Activated CD4-positive, alpha-beta memory T cell treated with anti-CD3 and anti-CD28 coated beads, Interleukin-2, amount 10 ng/mL, durations not matched to agents 7 days and 5 days (primary cell): ENCODE results near the gene OTOS. TPM values are rescaled to one million over a fixed set of nuclear protein-coding genes. Genes with fewer than 3 reads are reported as not detected.

Source experiments
- CTCF ChIA-PET: fragments of 350-600 bp; sonication (Branson Sonifier 250); formaldehyde crosslinking; loops from one replicate; lab custom pipeline; 2021; ENCODE audit warnings: antibody characterized with exemption, inconsistent platforms; lab: Charles Lee
- POLR2A ChIA-PET: fragments of 350-600 bp; sonication (Branson Sonifier 250); formaldehyde crosslinking; loops from one replicate; lab custom pipeline; 2021; ENCODE audit warnings: antibody characterized with exemption; lab: Charles Lee
- DNase-seq: peaks from one replicate; pipeline ENCODE4 v3.0.0-alpha.2; 2020
- H3K27ac Mint-ChIP-seq: one replicate; pipeline ENCODE4 v1.8.0; 2021; ENCODE audit warnings: mild to moderate bottlenecking, mixed read lengths
- H3K27me3 Mint-ChIP-seq: one replicate; pipeline ENCODE4 v1.8.0; 2021; ENCODE audit warnings: mixed read lengths
- H3K36me3 Mint-ChIP-seq: one replicate; pipeline ENCODE4 v1.8.0; 2021; ENCODE audit warnings: low read depth, mixed read lengths
- H3K4me1 Mint-ChIP-seq: one replicate; pipeline ENCODE4 v1.8.0; 2021; ENCODE audit warnings: mixed read lengths
- H3K4me3 Mint-ChIP-seq: one replicate; pipeline ENCODE4 v1.8.0; 2021; ENCODE audit warnings: mild to moderate bottlenecking, mixed read lengths
- H3K9me3 Mint-ChIP-seq: one replicate; pipeline ENCODE4 v1.8.0; 2021; ENCODE audit warnings: mixed read lengths
- total RNA-seq, 2 experiments: library from RNA; stranded (reverse); gene quantifications; one replicate each; pipeline ENCODE4 v1.2.3, GENCODE V29; 2021

Gene OTOS
- total RNA-seq, 2 experiments from 2014 or later, result not detected

- H3K27ac Mint-ChIP-seq, result no peak overlapping the region
- H3K9me3 Mint-ChIP-seq, result no peaks in the 10 kb centered on the region
- no peak overlapping the region for H3K4me3 Mint-ChIP-seq
- ChIA-PET POLR2A (no interaction called here), CTCF (no interaction called here)
- no peaks in the 10 kb centered on the region for H3K4me1 Mint-ChIP-seq
- DNase-seq, result no peak
- H3K36me3 Mint-ChIP-seq, result no peaks in the 10 kb centered on the region
- H3K27me3 Mint-ChIP-seq, result peaks cover 6% of the 10 kb centered on the region
These were observed 33.5 kb downstream of the OTOS start for GRCh38 chr2:240106765-240107476.

DNA sequence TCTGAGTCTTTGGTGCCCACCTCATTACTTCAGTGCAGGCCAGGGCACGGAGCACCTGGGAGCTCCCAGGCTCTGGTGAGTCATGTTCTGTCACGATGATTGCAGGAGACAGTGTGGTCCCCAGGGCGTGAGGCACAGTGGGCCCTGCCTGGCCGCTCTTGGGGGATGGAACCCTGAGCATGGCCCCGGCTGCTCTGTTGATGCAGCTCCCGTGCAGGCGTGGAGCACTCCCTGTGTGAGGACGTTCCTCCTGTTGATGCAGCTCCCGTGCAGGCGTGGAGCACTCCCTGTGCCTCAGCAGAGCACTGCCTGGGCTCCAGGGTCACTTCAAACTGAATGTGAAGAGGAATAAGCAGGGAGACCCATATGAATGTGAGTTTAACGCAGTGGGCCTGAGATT lies 34.5 kb downstream of the OTOS start:
- CTCF ChIA-PET, result no interaction called here
- no peaks in the 10 kb centered on the region for H3K4me1 Mint-ChIP-seq

DNA sequence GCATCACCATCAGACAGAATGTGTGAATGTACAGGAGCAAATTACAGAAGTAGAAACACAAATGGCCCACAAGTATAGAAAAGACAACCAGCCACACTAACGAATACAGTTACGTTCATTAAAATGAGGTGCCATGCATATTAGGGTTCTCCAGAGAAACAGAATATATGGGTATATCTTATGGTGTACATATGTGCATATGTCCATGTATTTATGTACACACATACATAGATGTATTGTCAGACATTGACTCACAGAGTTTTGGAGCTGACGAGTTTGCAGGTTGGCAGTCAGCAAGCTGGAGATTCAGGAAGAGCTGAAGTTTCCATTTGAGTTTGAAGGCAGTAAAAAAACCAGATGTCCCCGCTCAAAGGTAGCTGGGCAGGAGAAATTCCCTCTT lies 37.3 kb downstream of the OTOS start:
- Mint-ChIP-seq H3K4me3 (no peak overlapping the region), H3K27ac (no peak overlapping the region), H3K4me1 (no peaks in the 10 kb centered on the region), H3K27me3 (peaks cover 31% of the 10 kb centered on the region), H3K9me3 (no peaks in the 10 kb centered on the region), H3K36me3 (no peaks in the 10 kb centered on the region)
- POLR2A ChIA-PET, result no interaction called here
- no peak for DNase-seq
- CTCF ChIA-PET, result interaction anchor here (1.6 kb wide), 1 partner anchor 9 kb away, joined by 3 read pairs; no protein-coding TSS in a partner anchor

More for the DNA sequence above, 34.5 kb downstream of the OTOS start:
- Mint-ChIP-seq H3K27ac (no peak overlapping the region), H3K36me3 (no peaks in the 10 kb centered on the region), H3K9me3 (no peaks in the 10 kb centered on the region), H3K27me3 (peaks cover 13% of the 10 kb centered on the region), H3K4me3 (no peak overlapping the region)
- no peak for DNase-seq
- POLR2A ChIA-PET, result no interaction called here

- no peak for DNase-seq
- Mint-ChIP-seq H3K27ac (no peak overlapping the region), H3K9me3 (no peaks in the 10 kb centered on the region), H3K27me3 (peaks cover 70% of the 10 kb centered on the region), H3K4me1 (no peaks in the 10 kb centered on the region), H3K36me3 (no peaks in the 10 kb centered on the region), H3K4me3 (no peak overlapping the region)
- POLR2A ChIA-PET, result no interaction called here
- CTCF ChIA-PET, result no interaction called here
These were observed 42.1 kb downstream of the OTOS start for GRCh38 chr2:240098349-240098748.

- peaks cover 68% of the 10 kb centered on the region for H3K27me3 Mint-ChIP-seq
- no peaks in the 10 kb centered on the region for H3K4me1 Mint-ChIP-seq
- ChIA-PET CTCF (no interaction called here), POLR2A (interaction anchor here (0.6 kb wide), 1 partner anchor 85 kb away, joined by 3 read pairs; no protein-coding TSS in a partner anchor)
- no peaks in the 10 kb centered on the region for H3K9me3 Mint-ChIP-seq
- DNase-seq, result no peak
- H3K4me3 Mint-ChIP-seq, result no peak overlapping the region
- no peak overlapping the region for H3K27ac Mint-ChIP-seq
- no peaks in the 10 kb centered on the region for H3K36me3 Mint-ChIP-seq
These were observed 44.6 kb downstream of the OTOS start for GRCh38 chr2:240095556-240096523.

DNA sequence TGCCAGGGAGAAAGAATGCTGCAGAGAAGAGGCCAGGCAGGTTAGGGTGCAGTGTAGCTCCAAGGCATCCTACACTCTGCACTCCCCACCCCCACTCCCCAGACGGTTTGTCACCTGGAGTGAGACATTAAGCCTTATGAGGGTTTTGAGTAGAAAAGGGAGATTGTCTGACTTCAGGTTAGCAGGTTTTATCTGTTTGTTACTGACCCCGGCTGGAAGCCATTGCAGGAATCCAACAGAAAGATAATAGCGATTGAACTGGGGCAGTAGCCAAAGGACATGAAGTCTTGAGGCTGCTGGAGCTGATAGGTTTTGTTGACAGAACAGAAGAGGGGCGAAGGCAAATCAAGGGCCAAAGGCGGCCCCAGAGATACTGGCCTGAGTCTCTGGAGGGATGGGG lies 51.2 kb downstream of the OTOS start:
- Mint-ChIP-seq H3K4me1 (no peaks in the 10 kb centered on the region), H3K36me3 (peaks cover 3% of the 10 kb centered on the region), H3K9me3 (peaks cover 10% of the 10 kb centered on the region), H3K4me3 (no peak overlapping the region), H3K27ac (no peak overlapping the region), H3K27me3 (peaks cover 37% of the 10 kb centered on the region)
- ChIA-PET CTCF (no interaction called here), POLR2A (no interaction called here)
- no peak for DNase-seq

Other genes starting within 250 kb of the OTOS start
- 100 to 1,000 TPM; 103 to 104 TPM for gene NDUFA10, start 115.3 kb downstream of the OTOS start, total RNA-seq
- not detected for gene OR6B2, start 110.2 kb downstream of the OTOS start, total RNA-seq
- gene OR6B3, start 87.1 kb downstream of the OTOS start, total RNA-seq, result not detected
- 10 to 100 TPM; 95.5 to 96.2 TPM for gene COPS9, start 4.4 kb downstream of the OTOS start, total RNA-seq